ENCODE measurements around the gene PRSS50.
"Not testable (repeated sequence)": the region's sequence is repeated elsewhere in the genome, so short reads cannot be mapped to it uniquely, and the experiment has no call there.

The PRSS50 gene, protein sequence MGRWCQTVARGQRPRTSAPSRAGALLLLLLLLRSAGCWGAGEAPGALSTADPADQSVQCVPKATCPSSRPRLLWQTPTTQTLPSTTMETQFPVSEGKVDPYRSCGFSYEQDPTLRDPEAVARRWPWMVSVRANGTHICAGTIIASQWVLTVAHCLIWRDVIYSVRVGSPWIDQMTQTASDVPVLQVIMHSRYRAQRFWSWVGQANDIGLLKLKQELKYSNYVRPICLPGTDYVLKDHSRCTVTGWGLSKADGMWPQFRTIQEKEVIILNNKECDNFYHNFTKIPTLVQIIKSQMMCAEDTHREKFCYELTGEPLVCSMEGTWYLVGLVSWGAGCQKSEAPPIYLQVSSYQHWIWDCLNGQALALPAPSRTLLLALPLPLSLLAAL

DNA sequence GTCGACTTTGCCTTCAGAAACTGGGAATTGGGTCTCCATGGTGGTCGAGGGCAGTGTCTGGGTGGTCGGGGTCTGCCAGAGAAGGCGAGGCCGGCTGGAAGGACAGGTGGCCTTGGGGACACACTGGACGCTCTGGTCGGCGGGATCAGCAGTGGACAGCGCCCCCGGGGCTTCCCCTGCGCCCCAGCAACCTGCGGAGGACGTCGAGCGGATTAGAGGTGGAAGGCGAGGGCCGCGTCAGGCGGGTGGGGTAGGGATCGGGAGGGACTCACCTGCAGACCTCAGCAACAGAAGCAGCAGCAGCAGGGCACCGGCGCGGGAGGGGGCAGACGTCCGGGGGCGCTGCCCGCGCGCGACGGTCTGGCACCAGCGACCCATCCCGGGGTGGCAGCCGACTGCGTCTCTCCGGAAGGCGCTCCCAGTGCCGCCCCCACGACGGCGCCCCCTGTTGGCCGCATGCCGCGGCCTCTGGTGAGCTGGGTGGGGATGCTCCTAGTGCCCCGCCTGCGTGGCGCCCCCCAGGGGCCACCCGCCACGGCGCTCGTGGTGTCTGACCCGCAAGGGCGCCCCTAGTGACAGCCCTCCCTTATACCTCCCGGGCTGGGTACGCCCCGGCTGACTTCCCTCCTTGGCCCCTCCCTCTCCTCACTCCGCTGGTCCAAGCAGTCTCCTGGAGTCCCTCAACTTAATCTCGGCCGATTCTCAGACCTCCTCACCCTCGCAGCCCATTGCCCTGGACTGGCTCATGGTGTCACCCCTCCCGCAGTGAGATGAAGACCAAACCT lies at the start of gene PRSS50:
Gene PRSS50 (minus strand): TSS at position 423 of the 785 bp plus-strand sequence. CDS start 45 bp downstream, at position 378.
- DNase-seq, result no peak

DNA sequence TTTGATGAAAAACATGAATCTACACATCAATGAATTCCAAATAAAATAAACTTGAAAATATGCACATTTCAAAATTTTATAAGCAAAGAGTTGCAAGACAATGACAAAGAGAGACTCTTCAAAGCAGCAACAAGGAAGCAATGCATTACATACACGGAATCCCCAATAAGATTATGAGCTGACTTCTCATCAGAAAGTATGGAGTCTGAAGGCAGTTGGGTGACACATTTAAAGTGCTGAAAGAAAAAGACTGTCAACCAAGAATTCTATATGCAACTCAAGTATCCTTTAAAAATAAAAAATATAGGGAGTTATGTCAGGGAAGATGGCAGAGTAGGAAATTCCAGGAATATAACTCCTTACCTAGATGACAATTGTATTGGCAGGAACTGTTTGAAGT lies 46.5 kb upstream of the PRSS50 start:
- no peak for DNase-seq

DNA sequence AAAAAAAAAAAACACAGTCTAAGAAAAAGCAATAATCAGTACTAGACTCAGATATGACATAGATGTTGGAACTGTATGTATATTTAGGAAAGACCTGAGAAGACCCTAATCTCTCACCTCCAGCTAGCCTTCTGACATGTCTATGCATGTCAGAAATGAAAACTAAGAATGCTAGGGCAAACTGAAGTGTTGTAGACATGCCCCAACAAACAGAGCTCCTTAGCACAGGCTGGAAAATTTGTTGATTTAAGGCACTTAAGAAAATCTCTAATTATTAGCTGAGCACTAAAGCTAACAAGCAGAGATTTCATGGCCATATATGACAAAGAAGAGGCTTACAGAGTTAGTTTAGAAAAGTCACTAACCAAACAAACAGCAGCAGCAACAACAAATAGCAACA lies 45.5 kb upstream of the PRSS50 start:
- no peak for DNase-seq

DNA sequence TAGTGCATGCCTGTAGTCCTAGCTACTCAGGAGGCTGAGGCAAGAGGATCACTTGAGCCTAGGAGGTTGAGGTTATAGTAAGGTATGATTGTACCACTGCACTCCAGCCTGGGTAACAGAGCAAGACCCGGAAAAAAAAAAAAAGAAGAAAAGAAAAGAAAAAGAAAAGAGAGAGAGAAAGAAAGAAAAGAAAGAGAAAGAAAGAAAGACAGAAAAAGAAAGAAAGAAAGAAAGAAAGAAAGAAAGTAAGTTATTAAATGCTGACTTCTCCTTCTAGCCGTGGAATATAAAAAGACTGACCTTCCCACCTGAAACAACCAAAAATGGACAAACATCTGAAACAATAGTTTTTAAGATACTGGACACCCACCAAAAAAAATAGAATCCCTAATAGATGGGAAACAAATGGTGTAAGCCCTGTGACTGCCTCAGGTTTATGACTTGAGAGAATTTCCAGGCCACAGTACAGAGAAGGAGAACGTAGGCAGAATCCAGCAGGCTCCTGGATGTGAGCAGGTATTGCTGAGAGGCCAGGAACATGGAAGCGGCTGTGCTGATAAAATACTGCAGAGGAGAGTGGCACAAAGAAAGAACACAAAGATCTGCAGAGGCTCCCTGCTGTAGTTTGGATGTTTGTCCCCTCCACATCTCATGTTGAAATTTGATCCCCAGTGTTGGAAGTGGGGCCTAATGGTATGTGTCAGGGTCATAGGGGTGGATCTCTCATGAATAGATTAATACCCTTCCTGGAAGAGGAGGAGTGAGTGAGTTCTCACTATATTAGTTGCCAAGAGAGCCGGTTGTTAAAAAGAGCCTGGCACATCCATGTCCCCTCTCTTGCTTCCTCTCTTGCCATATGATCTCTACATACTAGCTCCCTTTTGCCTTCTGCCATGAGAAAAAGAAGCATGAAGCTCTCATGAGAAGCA lies 41.8 kb upstream of the PRSS50 start:
- DNase-seq, result no peak

DNA sequence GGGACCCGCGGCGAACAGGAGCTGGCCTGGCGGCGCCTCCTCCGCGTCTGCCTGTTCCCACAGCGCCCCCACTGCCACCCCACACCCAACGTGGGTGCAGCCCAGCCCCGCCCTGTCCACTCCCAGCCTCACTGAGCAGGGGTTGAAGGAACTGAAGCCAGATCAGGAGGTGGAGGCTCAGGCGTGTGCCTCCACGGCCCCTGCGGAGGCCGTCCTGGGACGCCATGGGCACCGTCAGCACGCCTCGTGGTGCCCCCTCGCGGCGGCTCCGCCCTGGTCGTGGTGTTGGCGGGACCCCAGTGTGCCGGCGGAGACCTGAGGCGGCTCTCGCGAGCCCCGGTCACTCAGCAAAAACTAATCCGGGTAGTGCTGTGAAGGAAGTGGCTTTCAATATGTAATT lies 39.0 kb upstream of the PRSS50 start:
- no peak for DNase-seq

DNA sequence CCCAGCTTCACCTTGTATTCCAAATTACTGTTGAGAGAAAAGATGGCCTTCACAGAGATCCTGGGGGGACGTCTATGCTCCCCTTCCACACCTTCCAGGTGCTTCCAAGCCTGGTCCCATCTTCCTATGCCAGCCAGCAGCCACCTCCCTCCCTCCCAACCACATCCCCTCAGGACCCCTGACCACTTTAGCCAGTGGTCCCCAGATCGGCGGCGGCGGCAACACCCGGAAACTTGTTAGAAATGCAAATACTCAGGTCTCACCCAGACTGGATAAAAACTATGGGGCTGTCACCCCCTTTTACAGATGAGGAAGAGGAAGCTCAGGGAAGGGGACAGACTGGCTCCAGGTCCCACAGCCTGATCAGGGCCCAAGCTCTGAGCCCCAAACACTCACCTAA lies 38.0 kb upstream of the PRSS50 start:
- no peak for DNase-seq

DNA sequence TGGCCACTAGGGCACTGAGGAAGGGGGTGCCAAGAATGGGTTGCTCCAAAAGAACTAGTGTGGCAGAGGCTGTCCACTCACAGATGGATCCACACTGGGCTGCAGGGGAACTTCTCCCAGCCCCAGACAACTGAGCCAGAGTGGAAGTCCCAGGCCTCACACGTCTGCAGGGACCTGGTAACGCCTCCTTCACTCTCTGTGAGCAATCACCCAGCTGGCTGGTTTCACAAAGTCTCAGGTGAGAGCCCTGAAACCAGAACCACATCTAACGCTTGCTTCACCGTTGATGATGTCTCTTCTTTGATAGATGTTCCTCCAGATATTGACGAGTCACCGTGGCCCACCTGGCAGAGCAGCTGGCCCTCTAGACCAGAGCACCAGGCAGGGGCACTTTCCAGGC lies 35.5 kb upstream of the PRSS50 start:
- DNase-seq, result not testable (repeated sequence)

DNA sequence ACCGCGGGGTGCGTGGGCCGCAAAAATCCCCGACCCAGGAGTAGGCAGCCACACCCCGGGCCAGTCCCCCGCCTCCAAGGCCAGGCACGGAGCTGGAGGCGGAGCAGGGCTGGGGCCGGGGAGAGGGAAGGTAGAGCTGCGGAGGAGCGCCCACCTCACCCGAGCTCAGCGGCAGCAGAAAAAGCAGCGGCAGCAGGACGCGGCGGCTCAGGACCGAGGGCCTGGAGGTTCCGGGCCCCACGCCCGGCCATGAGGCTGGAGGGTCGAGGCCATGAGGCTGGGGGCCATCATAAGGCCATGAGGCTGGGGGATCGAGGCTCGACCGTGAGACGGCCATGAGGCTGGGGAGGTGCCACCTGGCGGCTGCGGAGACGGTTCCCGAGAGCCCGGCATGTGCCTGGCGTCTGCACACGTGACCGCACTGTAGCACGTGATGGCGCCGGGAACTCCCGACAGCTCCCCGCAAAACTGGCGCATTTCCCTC lies 32.9 kb upstream of the PRSS50 start:
- DNase-seq, result no peak

DNA sequence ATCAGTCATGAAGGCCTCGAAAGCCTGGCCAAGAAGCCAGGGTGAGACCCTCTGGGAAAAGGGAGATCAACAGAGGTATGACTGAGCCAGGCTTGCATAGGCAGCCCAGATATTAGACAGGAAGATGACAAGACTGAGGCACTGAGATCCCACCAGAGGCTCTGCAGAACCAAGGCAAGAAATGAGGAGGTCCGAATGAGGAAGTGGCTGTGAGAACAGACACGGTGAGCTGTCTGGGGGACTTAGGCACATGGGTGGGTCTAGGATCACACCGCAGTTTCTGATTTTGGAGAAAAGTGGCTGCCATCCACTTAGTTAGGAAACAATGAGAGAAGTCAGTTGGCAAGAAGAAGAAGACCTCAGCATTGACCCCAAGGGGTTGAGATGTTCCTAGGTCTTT lies 31.5 kb upstream of the PRSS50 start:
- DNase-seq, result no peak

DNA sequence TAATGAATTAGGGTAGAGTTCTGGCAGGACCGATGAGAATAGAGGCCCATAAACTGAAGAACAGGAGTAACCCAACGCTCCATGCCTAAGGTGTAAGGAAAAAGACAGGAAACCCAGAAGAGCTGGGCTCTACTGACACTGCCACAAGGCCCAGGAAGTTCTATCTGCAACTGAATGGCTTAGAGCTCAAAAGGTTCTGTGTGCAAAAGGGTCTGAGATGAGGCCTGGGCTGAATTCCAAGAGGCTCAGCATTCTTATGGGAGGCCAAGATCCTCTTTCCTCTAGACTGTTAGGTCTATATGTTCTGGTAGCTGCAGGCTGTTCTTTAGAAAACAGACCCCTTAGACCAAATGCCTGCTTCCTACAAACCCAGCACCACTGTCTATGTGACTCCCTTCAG lies 30.5 kb upstream of the PRSS50 start:
- no peak for DNase-seq

DNA sequence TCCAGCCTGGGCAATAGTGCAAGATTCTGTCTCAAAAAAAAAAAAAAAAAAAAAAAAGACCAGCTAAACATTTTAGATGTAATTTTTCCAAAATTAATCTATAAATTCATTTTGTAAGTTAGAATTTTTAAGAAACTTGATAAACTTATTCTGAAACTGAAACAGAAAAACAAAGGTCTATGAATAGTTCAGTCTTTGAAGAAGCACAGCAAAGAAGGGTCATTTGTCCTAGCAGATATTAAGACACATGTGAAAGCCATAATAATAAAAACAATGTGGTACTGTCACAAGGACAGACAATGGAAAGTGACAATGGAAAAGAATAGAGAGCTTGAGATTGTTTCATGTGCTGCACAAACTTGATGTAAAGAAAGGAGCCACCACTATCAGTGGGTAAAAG lies 29.0 kb upstream of the PRSS50 start:
- no peak for DNase-seq

DNA sequence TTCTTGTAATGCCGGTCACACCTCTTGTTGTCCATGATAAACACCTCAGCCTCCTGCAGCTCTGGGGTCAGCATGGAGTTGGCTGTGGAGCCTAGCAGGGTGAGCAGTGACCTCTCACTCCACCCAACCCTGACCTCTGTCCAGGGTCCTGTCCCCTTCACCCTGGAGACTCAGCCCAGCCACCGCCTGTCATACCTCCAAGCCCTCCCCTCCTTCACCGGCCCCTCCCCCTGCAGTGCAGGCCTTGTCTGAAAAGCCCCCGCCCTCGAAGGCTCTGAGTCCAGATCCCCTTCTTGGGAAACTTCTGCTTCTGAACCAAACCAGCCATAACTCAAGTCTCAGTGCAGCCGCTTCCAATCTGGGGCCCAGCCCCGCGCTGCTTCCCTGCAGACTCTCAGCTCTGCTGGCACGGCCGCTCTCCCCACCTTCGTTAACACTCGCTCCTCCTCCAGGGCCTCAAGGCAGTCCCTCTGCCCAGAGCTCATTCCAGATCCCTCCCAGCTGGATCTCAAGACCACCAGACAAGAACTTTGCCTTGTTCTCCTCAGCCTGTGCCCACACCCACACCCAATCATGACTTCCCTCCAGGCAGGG lies 25.4 kb upstream of the PRSS50 start:
- no peak for DNase-seq

DNA sequence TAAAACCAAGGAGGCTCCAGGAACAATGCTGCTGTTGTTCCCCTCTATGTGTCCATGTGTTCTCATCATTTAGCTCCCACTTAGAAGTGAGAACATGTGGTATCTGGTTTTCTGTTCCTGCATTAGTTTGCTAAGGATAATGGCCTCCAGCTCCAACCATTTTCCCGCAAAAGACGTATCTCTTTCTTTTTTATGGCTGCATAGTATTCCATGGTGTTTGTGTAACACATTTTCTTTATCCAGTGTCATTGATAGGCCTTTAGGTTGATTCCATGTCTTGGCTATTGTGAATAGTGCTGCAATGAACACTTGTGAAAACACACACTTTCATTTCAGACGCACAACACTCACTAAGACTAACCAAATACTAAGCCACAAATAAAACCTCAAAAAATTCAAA lies 21.9 kb upstream of the PRSS50 start:
- not testable (repeated sequence) for DNase-seq

DNA sequence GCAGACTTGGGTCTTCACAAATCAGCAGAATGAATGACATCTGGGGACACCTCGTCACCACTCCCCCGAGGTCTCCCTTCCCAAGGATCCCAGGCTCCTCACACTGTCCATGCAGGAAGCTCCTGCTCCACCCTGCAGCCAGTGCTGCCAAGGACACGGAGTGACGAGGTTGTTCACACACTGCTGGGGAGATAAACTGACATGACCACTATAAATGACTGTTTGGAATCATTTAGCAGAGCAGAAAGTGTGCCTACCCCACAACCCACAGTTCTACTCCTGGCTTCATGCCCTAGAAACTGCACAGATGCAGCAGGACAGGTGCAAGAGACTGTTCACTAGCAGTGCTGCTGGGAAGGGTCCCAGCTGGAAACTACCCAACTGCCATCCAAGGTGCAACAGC lies 19.7 kb upstream of the PRSS50 start:
- DNase-seq, result no peak

DNA sequence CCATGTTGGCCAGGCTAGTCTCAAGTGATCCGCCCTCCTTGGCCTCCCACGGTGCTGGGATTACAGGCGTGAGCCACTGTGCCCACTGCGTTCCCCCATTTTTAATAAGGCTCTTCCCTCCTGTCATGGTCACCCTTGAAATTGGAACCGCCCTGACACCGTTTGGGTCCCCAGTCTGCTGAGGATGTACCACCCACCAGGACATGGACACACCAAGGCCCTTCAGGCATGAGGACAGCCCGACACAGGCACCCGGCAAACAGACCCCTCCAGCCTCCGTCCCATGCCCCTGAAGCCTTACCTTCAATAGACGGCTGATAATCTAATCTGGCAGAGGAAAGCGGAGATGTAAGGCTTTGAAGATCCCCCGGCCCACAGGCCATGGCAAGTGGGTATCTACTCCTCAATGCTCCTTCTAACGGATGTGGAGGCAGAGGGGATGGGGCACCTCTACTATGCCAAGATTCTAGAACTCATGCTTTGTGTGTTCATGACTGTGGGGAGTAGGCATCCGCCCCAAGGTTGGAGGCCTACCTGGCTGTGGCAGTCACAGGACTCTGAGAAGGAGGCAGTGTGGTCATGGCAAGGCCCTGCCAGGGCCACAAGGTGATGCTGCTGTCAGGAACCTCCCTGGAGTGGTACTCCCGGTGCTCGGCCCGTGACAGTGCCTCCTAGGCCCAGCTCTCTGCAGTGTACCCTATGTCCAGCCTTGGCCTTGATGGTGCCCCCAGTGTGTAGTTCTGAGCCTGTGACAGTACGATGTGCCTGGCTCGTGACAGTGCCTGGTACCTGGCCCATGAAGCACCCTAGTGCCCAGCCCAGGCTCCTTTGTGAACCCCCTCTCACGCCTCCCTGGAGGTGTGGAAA lies 18.6 kb upstream of the PRSS50 start:
- DNase-seq, result no peak

DNA sequence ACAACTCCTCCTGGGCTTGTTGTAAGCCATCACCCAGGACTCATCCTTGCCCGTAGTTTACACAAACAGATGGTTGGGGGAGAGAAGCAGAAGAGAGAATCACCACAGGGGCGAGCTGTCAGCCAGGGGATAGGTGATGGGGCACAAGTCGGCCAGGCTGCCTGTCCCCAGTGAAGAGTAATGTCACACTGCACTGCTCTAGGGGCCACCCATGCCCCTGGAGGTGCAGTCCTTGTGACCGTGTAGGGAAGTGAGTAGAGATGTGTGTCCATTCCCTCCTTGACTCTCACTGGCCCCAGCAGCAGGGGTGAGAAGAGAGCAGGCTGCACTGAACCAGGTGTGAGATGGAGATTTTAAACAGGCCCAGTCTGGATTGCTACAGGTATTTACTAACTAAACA lies 17.1 kb upstream of the PRSS50 start:
- DNase-seq, result no peak

DNA sequence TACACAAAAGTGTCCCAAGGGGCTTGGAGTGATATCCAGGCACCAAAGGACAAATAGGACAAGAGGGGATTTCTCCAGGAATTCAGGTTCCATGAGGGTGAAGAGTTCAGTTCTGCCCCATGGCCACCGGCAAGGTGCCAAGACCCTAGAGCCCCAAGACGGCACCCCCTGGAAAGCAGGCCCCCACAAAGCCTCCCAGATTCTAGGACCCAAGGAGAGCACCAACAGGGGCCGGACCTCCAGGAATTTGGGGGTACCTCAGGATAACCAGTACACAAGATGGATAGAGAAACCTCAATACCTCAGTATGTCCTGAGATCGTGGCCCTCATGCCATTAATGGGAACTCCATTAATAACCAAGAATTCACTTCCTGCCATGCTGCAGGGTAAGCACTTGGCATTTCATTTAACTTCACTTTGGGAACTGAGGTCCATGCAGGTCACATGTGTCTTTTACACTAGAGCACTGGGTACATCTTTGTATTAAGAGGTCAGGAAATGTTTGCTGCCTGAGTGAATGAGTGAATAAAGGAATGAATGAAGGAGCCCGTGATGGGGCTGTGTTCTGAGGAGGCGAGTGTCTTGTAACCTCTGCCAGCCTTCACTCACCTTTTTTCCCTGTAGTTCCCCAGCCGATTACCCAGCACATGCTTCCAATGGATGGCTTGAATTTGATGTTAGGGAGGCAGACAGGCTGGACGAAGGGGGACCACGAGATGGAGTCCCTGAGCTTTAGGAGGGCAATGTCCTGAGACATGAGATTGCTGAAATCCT lies 15.5 kb upstream of the PRSS50 start:
- no peak for DNase-seq

DNA sequence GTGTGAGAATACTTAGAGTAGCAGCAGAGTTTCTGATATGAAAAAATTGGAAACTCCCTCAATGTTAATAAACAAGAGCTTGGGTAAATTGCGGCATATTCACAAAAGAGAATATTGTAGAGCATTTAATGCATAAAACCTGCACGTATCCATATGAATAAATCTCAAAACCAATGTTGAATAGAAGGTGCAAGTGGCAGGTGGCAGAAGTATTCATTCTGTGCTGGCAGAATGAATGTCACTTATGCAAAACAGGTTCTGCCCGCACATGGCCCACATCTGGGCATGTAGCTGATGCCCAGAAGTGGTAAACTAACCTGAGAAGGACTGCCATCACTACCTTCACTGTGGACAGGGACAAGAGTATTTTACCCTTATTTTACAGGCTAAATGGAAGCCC lies 14.1 kb upstream of the PRSS50 start:
- DNase-seq, result no peak

DNA sequence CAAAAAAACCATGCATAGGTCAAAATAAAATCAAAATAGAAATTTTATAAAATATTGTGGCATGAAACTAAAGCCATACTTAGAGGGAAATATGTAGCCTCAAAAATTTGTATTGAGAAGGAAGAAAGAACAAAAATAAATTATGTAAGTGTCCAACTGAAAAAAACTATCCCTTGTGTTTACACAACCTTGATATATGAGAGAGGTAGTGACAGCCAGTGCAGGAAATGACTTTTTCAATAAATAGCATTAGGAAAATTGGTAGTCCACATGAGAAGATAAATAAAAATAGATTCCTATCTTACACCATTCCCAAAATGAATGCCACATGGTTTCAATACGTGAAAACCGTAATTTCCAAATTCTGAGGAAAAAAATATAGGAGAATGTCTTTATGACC lies 13.2 kb upstream of the PRSS50 start:
- no peak for DNase-seq

DNA sequence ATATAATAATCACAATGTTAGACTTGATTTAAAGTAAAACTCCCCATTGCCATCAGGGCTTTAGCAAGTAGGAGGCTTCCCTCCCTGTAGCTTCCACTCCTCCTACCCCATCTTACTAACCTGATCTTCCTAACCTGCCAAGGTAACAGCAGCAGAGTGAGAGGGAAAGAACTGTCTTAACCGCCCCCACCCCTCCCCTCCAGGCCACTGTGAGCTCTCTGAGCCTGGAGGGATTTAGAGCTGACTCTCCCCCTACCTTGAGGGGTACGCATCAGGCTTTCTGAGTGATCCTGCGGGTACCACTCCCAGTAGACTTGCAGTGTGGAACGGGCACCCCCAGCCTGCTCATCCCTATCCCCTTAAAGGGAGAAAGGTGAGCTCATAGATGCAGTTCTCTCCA lies 11.4 kb upstream of the PRSS50 start:
- DNase-seq, result no peak

Data from bone marrow (tissue), 2 donors.